Testis (tissue), 3 donors: ENCODE data around the gene ELMOD2. TPM values are rescaled to one million over a fixed set of nuclear protein-coding genes. Genes with fewer than 3 reads are reported as not detected.

Experiments used
- DNase-seq: peaks from one replicate; pipeline ENCODE4 v3.0.0-alpha.2; 2019
- H3K27ac ChIP-seq, 2 donors: fragments of 200-600 bp; sonication (generic); one replicate each; pipeline ENCODE4 v1.5.1; 2019
- H3K27me3 ChIP-seq: fragments of 200-600 bp; sonication (generic); one replicate; pipeline ENCODE4 v1.5.1; 2019
- H3K36me3 ChIP-seq: fragments of 200-600 bp; sonication (generic); one replicate; pipeline ENCODE4 v1.5.1; 2017; ENCODE audit warnings: low read depth; ENCODE audit errors: missing control alignments
- H3K4me1 ChIP-seq: fragments of 200-600 bp; sonication (generic); one replicate; pipeline ENCODE4 v1.5.1; 2019
- H3K4me3 ChIP-seq, 2 donors: fragments of 200-600 bp; sonication (generic); one replicate each; pipeline ENCODE4 v1.5.1; 2017 to 2019
- H3K9me3 ChIP-seq: fragments of 200-600 bp; sonication (generic); one replicate; pipeline ENCODE4 v1.5.1; 2017
- POLR2A ChIP-seq: fragments of 450-650 bp; IDR thresholded peaks from one replicate; pipeline ENCODE4 v1.6.1; 2017; ENCODE audit warnings: antibody characterized with exemption, mild to moderate bottlenecking, moderate library complexity
- WGBS, 2 donors: methylation state at CpG; one replicate each; pipeline ENCODE4 v1.1.5; 2018; 5-methylcytosine and 5-hydroxymethylcytosine counted together
- intact Hi-C: fragments of 100-400 bp; cut with DNase I; formaldehyde crosslinking; loops from one replicate; pipeline ENCODE4 v1.15.1; 2023; ENCODE audit warnings: low total_unique reads
- polyA plus RNA-seq: library from polyadenylated mRNA; stranded (reverse); fragments of 350-450 nt; fragmentation: Illumina TruSeq; extraction: RNeasy Lipid Tissue Mini Kit (QIAGEN cat#74804); gene quantifications from one replicate; pipeline ENCODE4 v1.2.3, GENCODE V29; 2014; ENCODE audit warnings: low read depth, low replicate concordance; ENCODE audit not compliant: insufficient read depth
- small RNA-seq, 2 donors: library from RNA; depleted of rRNA; stranded (forward); fragments of <200 nt; gene quantifications; one replicate each; pipeline ENCODE3, GENCODE V24; 2016
- total RNA-seq, 2 donors: library from RNA; depleted of rRNA; stranded (reverse); fragments of >200 nt; gene quantifications; one replicate each; pipeline ENCODE4 v1.2.3, GENCODE V29; 2016
- TF ChIP-seq, protein P1 (sequence below), 3 experiments: fragments of 450-650 bp in 2 of 3; fragments of 200-600 bp in 1 of 3; sonication (generic) in 1 of 3; IDR thresholded peaks; one replicate each; pipeline ENCODE4 v1.5.1; 2016 to 2019; ENCODE audit warnings: antibody characterized with exemption in 3 of 3, mild to moderate bottlenecking in 2 of 3, moderate library complexity in 1 of 3

Gene ELMOD2
- total and polyA plus RNA-seq, 3 donors from 2014 or later = 13.5 to 42.2 (median 23.0) TPM

DNA sequence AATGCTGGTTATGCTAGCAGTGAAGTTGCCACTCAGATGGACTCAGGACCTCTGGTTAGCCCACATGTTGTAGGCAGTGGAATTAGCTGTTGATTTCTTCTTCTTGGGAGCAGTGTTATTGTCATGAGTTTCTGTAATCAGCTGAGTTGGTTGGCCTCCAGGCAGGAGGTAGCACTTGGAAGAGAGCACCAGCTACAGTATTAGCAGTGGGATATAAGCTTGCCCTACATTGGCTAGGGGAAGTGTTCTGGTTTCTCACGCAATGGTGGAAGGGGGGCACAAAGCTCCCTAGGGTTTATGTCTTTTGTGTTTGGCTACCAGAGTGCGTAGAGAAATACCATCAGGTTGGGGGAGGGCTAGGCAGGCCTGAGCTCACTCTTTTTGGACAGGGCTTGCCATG is 78.7 kb downstream of the ELMOD2 start:
- intact Hi-C loops = no loop called here
- no peak overlapping the region for H3K4me3 ChIP-seq

DNA sequence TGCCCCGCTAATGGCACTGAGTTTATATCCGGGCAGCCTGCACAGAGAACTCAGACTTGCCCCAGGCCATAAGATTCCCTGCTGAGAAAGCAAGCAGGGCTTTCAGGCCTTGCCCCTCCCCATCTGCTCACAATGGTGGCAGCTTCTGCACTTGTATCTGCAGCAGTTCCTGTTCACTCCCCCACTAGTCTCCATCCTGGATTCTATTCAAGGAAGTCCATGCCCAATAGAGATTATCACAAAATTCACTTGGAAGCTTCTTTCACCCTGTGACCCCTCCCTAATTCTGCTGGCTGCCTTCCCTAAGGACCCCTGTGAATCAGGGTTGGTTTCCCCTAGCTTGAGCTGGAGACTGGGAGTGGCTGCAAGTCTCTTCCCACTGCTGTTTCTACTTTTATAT is 79.3 kb downstream of the ELMOD2 start:
- Histone ChIP-seq H3K9me3 (no peaks in the 10 kb centered on the region), H3K4me1 (no peaks in the 10 kb centered on the region), H3K27me3 (no peaks in the 10 kb centered on the region), H3K4me3 (no peak overlapping the region), H3K27ac (no peak overlapping the region), H3K36me3 (no peaks in the 10 kb centered on the region)
- TF ChIP-seq, protein P1, sequence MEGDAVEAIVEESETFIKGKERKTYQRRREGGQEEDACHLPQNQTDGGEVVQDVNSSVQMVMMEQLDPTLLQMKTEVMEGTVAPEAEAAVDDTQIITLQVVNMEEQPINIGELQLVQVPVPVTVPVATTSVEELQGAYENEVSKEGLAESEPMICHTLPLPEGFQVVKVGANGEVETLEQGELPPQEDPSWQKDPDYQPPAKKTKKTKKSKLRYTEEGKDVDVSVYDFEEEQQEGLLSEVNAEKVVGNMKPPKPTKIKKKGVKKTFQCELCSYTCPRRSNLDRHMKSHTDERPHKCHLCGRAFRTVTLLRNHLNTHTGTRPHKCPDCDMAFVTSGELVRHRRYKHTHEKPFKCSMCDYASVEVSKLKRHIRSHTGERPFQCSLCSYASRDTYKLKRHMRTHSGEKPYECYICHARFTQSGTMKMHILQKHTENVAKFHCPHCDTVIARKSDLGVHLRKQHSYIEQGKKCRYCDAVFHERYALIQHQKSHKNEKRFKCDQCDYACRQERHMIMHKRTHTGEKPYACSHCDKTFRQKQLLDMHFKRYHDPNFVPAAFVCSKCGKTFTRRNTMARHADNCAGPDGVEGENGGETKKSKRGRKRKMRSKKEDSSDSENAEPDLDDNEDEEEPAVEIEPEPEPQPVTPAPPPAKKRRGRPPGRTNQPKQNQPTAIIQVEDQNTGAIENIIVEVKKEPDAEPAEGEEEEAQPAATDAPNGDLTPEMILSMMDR (IDR thresholded peaks at IDR 0.05) = no peak
- TF ChIP-seq POLR2A = no peak
- no peak for DNase-seq
- WGBS, 2 donors = 73 to 91% methylated on average over 2 of the region's 2 CpGs
- intact Hi-C loops = no loop called here

More for the DNA sequence above, 78.7 kb downstream of the ELMOD2 start:
- WGBS, 2 donors = 86 to 87% methylated on average over 1 to 2 of the region's 2 CpGs
- no peaks in the 10 kb centered on the region for H3K9me3 ChIP-seq
- DNase-seq = no peak
- no peaks in the 10 kb centered on the region for H3K36me3 ChIP-seq
- no peaks in the 10 kb centered on the region for H3K27me3 ChIP-seq
- TF ChIP-seq, protein P1 (IDR thresholded peaks at IDR 0.05) = no peak
- TF ChIP-seq POLR2A = no peak
- no peaks in the 10 kb centered on the region for H3K4me1 ChIP-seq
- H3K27ac ChIP-seq = no peak overlapping the region

Small RNAs within 50 kb of the gene (small RNA-seq; reads per million reads assigned to genes)
- gene AC108019.1 (0 reads per million in 2 donors), gene RN7SL152P (0 reads per million in 2 donors)

Other genes starting within 250 kb of the ELMOD2 start
- 10 to 100 TPM; 30.5 to 37.2 TPM for gene SCOC, start 150.5 kb upstream of the ELMOD2 start, total RNA-seq
- 44.5 TPM for gene SCOC, start 150.5 kb upstream of the ELMOD2 start, polyA plus RNA-seq
- gene CLGN, start 96.5 kb upstream of the ELMOD2 start, total RNA-seq = 10 to 100 TPM; 26.9 to 37.0 TPM
- 75.6 TPM for gene CLGN, start 96.5 kb upstream of the ELMOD2 start, polyA plus RNA-seq
- gene MGAT4D, start 25.9 kb upstream of the ELMOD2 start, total RNA-seq = 10 to 100 TPM in 1 of 2 donors, 1 to 10 TPM in 1; 9.4 to 14.8 TPM
- gene MGAT4D, start 25.9 kb upstream of the ELMOD2 start, polyA plus RNA-seq = 38.6 TPM
- gene UCP1, start 44.8 kb downstream of the ELMOD2 start, total RNA-seq = under 1 TPM in 1 of 2 donors, not detected in 1; 0.79 TPM
- not detected for gene UCP1, start 44.8 kb downstream of the ELMOD2 start, polyA plus RNA-seq
- 10 to 100 TPM in 1 of 2 donors, 1 to 10 TPM in 1; 9.8 to 13.1 TPM for gene TBC1D9, start 232.2 kb downstream of the ELMOD2 start, total RNA-seq
- gene TBC1D9, start 232.2 kb downstream of the ELMOD2 start, polyA plus RNA-seq = 8.6 TPM